ENCODE results near the gene NSUN6.

NSUN6 gene

GRCh38 chr10:18497806-18498369, 153.5 kb downstream of the NSUN6 start:
- DNase-seq: no peak

Data from CD4-positive, alpha-beta T cell treated with Interleukin-21 for 1 hour (primary cell).